ENCODE measurements around the gene ZPLD1. TPM values are rescaled to one million over a fixed set of nuclear protein-coding genes. Genes with fewer than 3 reads are reported as not detected.

The ZPLD1 gene
- total and polyA plus RNA-seq, 2 of the 8 experiments (the other 6 are each of a cell fraction or from before 2014, with no cell fraction given): not detected

GRCh38 chr3:102441832-102442231, 7.0 kb downstream of the ZPLD1 start:
- H3K4me1 ChIP-seq (replicated peaks in 1 of 4; ENCODE audit: control insufficient read depth in 3 of 4, insufficient read depth in 4 of 4, low read length in 3 of 4): no peaks in the 10 kb centered on the region
- H2AFZ ChIP-seq (ENCODE audit: low read length): no peak overlapping the region

More at GRCh38 chr3:102441832-102442231, 7.0 kb downstream of the ZPLD1 start:
- Histone ChIP-seq H4K20me1 (replicated peaks in 1 of 2; ENCODE audit: control insufficient read depth in 1 of 2, insufficient read depth in 2 of 2, low read length in 2 of 2) (no peaks in the 10 kb centered on the region), H3K23me2 (ENCODE audit: low read depth, low read length) (no peaks in the 10 kb centered on the region), H3K4ac (replicated peaks; ENCODE audit: insufficient read length, low read depth, low read length) (no peak overlapping the region), H2BK12ac (ENCODE audit: low read depth, low read length) (no peak overlapping the region), H2AK5ac (ENCODE audit: low read depth, low read length) (no peak overlapping the region), H2BK120ac (replicated peaks; ENCODE audit: low read depth, low read length) (no peak overlapping the region), H3K56ac (replicated peaks; ENCODE audit: insufficient read length, low read depth, low read length) (no peak overlapping the region), H2BK20ac (ENCODE audit: low read length) (no peak overlapping the region), H3K14ac (ENCODE audit: insufficient read length) (no peak overlapping the region), H2BK5ac (ENCODE audit: low read depth, low read length) (no peak overlapping the region), H4K5ac (ENCODE audit: insufficient read length, low read depth, low read length) (no peak overlapping the region), H3K79me1 (ENCODE audit: low read depth, low read length) (no peaks in the 10 kb centered on the region), H4K91ac (replicated peaks; ENCODE audit: insufficient read length, low read length) (no peak overlapping the region), H4K8ac (ENCODE audit: extremely low read depth, insufficient read depth, low read length) (no peak overlapping the region), H3K27ac (ENCODE audit: low read depth, low read length) (no peak overlapping the region), H3K9ac (replicated peaks in 1 of 4; ENCODE audit: extremely low read depth in 1 of 4, low read depth in 3 of 4, low read length in 3 of 4) (no peak overlapping the region), H3K27me3 (replicated peaks in 1 of 4; ENCODE audit: control insufficient read depth in 3 of 4, extremely low read depth in 1 of 4, insufficient read depth in 3 of 4, low read length in 3 of 4) (peaks cover 0 to 4% (median under 1%) of the 10 kb centered on the region in 4 experiments; a peak in 3 of 7 replicates), H3K79me2 (ENCODE audit: control insufficient read depth in 1 of 2, insufficient read depth in 2 of 2, low read length in 2 of 2) (no peaks in the 10 kb centered on the region), H3K9me3 (ENCODE audit: insufficient read depth in 2 of 2, low read depth in 1 of 2, low read length in 1 of 2) (no peaks in the 10 kb centered on the region), H3K23ac (ENCODE audit: insufficient read length) (no peak overlapping the region), H2BK15ac (ENCODE audit: low read length) (no peak overlapping the region), H3K4me2 (ENCODE audit: insufficient read depth in 1 of 2, low read depth in 2 of 2, low read length in 2 of 2) (no peak overlapping the region), H3K4me3 (ENCODE audit: extremely low read depth in 1 of 4, insufficient read depth in 2 of 4, low read depth in 3 of 4, low read length in 4 of 4) (no peak overlapping the region), H3K18ac (ENCODE audit: extremely low read depth, low read length) (no peak overlapping the region), H3K36me3 (ENCODE audit: control insufficient read depth in 2 of 4, insufficient read depth in 4 of 4, low read length in 3 of 4) (no peaks in the 10 kb centered on the region)
- CTCF ChIA-PET (ENCODE audit: partially characterized antibody): no interaction called here
- FAIRE-seq: no peak
- WGBS, 2 experiments (ENCODE audit: extremely low coverage in 1 of 2, insufficient coverage in 1 of 2, insufficient read length in 1 of 2, insufficient replicate concordance in 2 of 2, low coverage in 1 of 2, low lambda C conversion rate in 2 of 2, missing lambda C conversion rate in 1 of 2): 57% methylated on average over 1 of the region's 1 CpG; no CpG with 5 or more reads in 1 of the 2 experiments
- DNase-seq (ENCODE audit: low read depth in 1 of 2, low spot score in 2 of 2): no peak
- POLR2A ChIA-PET (ENCODE audit: partially characterized antibody): no interaction called here
- peak; percentile 53 for TF ChIP-seq NANOG (IDR thresholded peaks at IDR 0.05; ENCODE audit: insufficient read depth, low read depth, low read length, poor library complexity, severe bottlenecking)
- TF ChIP-seq JUND (IDR thresholded peaks at IDR 0.05; ENCODE audit: low read length): no peak
